AG09309 (cell line): Measurements from ENCODE around the gene STX11.
"Not testable (repeated sequence)": the region's sequence is repeated elsewhere in the genome, so short reads cannot be mapped to it uniquely, and the experiment has no call there.

ENCODE experiments used
- DNase-seq: peaks from one replicate; pipeline ENCODE4 v3.0.0-alpha.2; 2010; ENCODE audit warnings: low read depth
- H3K4me3 ChIP-seq: 2 replicates; pipeline ENCODE4 v1.5.1; 2011; ENCODE audit warnings: mild to moderate bottlenecking, low read depth, low read length, moderate library complexity; ENCODE audit not compliant: control insufficient read depth
- TF ChIP-seq, protein P1 (sequence below): IDR thresholded peaks from 2 replicates; pipeline ENCODE4 v1.5.1; 2011; ENCODE audit warnings: mild to moderate bottlenecking, low read depth, low read length, inconsistent platforms; ENCODE audit not compliant: insufficient read depth, control insufficient read depth; ENCODE audit errors: missing control alignments

Gene STX11

DNA sequence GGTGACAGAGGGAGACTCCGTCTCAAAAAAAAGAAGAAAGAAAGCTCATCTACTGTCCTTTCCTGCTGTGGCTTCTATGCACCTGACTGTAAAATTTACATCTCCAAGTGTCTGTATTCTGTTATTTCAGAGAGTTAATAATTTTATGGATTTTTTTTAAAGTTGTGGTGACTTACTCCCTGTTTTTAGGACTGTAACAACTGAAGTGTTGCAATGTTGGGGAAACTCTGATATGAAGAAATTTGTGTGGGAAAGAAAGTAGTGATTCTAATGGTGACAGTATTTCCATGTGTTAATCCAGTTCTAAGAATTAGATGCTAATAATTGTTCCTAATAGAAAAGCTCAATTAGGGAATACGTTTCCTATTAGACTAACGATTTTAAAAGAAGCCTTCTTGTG is 27.4 kb downstream of the STX11 start:
- TF ChIP-seq, protein P1, sequence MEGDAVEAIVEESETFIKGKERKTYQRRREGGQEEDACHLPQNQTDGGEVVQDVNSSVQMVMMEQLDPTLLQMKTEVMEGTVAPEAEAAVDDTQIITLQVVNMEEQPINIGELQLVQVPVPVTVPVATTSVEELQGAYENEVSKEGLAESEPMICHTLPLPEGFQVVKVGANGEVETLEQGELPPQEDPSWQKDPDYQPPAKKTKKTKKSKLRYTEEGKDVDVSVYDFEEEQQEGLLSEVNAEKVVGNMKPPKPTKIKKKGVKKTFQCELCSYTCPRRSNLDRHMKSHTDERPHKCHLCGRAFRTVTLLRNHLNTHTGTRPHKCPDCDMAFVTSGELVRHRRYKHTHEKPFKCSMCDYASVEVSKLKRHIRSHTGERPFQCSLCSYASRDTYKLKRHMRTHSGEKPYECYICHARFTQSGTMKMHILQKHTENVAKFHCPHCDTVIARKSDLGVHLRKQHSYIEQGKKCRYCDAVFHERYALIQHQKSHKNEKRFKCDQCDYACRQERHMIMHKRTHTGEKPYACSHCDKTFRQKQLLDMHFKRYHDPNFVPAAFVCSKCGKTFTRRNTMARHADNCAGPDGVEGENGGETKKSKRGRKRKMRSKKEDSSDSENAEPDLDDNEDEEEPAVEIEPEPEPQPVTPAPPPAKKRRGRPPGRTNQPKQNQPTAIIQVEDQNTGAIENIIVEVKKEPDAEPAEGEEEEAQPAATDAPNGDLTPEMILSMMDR, result no peak
- no peak for DNase-seq
- H3K4me3 ChIP-seq, result no peak overlapping the region

DNA sequence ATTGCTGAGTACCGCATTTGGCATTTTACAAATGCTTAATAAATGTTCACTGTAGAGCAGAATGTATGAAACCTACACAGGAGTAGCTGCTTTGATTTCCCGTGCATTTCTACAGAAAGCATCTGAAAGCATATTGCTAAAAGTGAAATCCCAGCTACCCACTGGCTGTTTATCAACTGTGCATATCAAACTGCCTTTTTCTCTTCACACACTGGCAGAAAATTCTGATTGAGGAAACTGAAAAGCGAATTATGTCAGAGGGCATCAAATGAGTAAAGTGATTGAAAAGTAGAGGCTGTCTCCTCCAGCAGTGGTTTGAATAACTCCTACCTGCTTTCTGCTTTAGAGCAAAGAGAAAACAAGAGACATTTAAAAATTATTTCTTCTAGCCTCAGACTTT is 28.0 kb downstream of the STX11 start:
- TF ChIP-seq, protein P1, result no peak
- DNase-seq, result no peak
- no peak overlapping the region for H3K4me3 ChIP-seq

DNA sequence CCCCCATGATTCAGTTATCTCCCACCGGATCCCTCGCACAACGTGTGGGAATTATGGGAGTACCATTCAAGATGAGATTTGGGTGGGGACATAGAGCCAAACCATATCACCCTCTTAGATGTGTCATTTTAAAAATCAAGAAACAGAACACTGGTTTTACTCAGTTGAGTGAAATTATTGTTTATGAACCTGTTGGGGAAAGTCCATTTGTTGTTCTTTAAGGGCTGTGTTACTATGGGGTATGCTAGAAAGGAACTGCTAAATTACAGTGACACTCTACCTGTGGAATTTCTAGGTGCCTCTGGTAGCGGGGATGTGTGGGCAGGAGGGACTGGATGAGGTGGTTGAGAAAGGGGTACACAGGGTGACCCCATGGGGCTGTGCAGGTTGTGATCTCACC is 28.9 kb downstream of the STX11 start:
- TF ChIP-seq, protein P1, result no peak
- no peak for DNase-seq
- no peak overlapping the region for H3K4me3 ChIP-seq

DNA sequence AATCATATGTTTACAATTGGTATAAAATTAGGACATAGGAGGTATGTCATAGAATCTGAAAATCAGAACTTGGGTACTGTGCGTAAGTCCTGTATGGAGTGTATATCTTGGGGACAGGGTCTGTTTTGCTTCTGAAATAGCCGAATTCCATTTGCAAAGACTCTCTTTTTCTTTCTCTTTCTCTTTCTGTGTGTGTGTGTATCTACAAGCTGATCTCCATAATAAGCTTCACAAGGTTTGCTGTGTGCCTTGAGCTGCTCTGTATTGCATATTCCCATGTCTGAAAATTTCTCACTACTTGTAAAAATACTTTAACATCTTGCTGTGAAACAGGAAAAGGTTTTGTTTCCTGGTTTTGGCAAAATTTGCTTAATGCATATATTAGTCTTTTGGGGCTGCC is 29.5 kb downstream of the STX11 start:
- no peak for DNase-seq
- TF ChIP-seq, protein P1, result no peak
- no peak overlapping the region for H3K4me3 ChIP-seq

DNA sequence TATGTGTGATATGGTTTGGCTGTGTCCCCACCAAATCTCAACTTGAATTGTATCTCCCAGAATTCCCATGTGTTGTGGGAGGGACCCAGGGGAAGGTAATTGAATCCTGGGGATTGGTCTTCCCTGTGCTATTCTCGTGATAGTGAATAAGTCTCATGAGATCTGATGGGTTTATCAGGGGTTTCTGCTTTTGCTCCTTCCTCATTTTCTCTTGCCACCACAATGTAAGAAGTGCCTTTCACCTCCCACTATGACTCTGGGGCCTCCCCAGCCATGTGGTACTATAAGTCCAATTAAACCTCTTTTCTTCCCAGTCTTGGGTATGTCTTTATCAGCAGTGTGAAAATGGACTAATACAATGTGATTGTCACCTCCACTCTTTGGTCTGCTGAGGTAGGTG is 30.0 kb downstream of the STX11 start:
- DNase-seq, H3K4me3 ChIP-seq: not testable (repeated sequence)

DNA sequence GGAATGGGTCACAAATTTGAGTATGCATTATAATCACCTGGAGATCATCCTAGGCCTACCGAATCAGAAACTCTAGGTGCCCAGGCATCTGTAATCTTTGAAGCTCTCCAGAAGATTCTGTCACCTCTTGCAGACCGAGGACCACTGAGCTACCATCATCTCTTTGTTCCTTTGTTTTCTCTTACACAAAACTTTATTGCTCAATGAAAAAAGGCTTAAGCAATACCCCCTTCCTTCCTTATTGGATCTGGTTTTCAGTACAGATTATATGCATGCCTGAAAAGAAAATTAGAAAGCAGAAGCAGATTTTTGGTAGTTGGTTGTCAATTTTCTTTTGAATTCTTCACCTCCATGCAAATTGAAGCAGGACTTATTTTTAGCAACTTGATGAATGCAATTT is 31.3 kb downstream of the STX11 start:
- H3K4me3 ChIP-seq, result no peak overlapping the region
- DNase-seq, result no peak
- TF ChIP-seq, protein P1, result no peak

DNA sequence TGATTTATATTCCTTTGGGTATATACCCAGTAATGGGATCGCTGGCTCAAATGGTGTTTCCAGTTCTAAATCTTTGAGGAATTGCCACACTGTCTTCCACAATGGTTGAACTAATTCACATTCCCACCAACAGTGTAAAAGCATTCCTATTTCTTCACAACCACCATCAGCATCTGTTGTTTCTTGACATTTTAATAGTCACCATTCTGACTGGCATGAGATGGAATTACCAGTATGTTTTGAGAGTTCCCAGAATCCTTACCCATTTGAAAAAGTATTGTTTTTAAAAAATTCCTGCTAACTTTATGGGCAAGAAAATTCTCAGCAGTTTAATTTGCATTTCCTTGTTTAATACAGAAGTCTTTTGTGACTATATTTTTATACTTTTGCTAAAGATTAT is 33.9 kb downstream of the STX11 start:
- H3K4me3 ChIP-seq, DNase-seq: not testable (repeated sequence)

DNA sequence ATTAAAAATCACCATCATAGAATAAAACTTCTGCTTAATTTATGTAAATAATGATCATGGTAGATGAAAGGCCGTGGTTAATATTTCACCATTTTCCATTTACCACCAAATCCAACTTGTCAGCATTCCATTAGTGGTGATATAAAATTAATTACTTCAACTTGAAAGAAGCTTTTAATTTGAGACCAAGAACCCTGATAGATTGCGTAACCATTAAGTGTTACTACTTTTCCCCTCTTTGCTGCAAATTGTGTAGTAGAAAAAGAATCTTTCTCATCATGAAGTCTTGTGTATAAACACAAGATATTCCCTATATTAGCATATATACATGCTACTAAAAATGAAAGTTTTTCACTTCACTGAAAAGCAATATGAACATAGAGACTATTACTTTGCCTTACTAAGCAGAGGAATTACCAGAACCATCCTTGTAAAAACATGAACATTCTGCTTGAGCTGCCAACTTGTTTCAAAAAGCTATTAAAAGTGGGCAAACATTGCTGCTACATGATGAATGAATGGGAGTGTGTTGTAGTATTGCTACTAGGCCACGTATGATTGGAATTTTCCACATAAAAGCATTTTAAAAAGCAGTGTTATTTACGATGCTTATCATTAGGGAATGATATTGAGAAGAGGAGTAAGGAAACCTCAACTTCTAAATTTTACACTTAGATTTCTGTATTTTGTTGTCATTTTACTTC is 35.0 kb downstream of the STX11 start:
- no peak for DNase-seq

More for the DNA sequence above, 35.0 kb downstream of the STX11 start:
- H3K4me3 ChIP-seq, result no peak overlapping the region
- TF ChIP-seq, protein P1, result no peak
